HepG2 (cell line): Measurements from ENCODE around the gene PIK3R5.

Experiments
- ATF7 ChIP-seq, 2 experiments: fragments of 450-650 bp in 1 of 2; sonication (generic) in 1 of 2; formaldehyde crosslinking in 1 of 2; IDR thresholded peaks; 2 replicates each; pipeline versions ENCODE4 v1.4.0 to v1.6.1; 2016 to 2020; ENCODE audit warnings: antibody characterized with exemption in 1 of 2, mild to moderate bottlenecking in 1 of 2, missing genetic modification reagents in 1 of 2
- BRCA1 ChIP-seq: sonication (generic); formaldehyde crosslinking; IDR thresholded peaks from 2 replicates; pipeline ENCODE4 v1.4.0; 2020; ENCODE audit warnings: missing genetic modification reagents
- IRF2 ChIP-seq: IDR thresholded peaks from 2 replicates; pipeline ENCODE4 v1.6.1; 2018; ENCODE audit warnings: missing genetic modification reagents, missing compliant biosample characterization
- NFRKB ChIP-seq: fragments of 450-650 bp; IDR thresholded peaks from 2 replicates; pipeline ENCODE4 v1.6.1; 2017
- SIN3A ChIP-seq: IDR thresholded peaks from 2 replicates; pipeline ENCODE4 v1.6.1; 2011; ENCODE audit warnings: low read depth, mild to moderate bottlenecking, control low read depth, low read length, borderline replicate concordance
- SMC3 ChIP-seq: IDR thresholded peaks from 2 replicates; pipeline ENCODE4 v1.6.1; 2011; ENCODE audit warnings: low read length, improper control_type of control experiment
- SP1 ChIP-seq, 2 experiments: fragments of 450-650 bp in 1 of 2; sonication (generic) in 1 of 2; formaldehyde crosslinking in 1 of 2; IDR thresholded peaks; 2 replicates each; pipeline versions ENCODE4 v1.4.0 to v1.6.1; 2016 to 2020; ENCODE audit warnings: missing genetic modification reagents in 1 of 2
- SRF ChIP-seq: IDR thresholded peaks from 2 replicates; pipeline ENCODE4 v1.6.1; 2011; ENCODE audit warnings: mild to moderate bottlenecking, low read depth, low read length, moderate library complexity
- ZC3H4 ChIP-seq: sonication (generic); formaldehyde crosslinking; IDR thresholded peaks from 2 replicates; pipeline ENCODE4 v1.4.0; 2020; ENCODE audit warnings: missing genetic modification reagents, borderline replicate concordance
- ZNF709 ChIP-seq: sonication (generic); formaldehyde crosslinking; IDR thresholded peaks from 2 replicates; pipeline ENCODE4 v1.5.0; 2020; ENCODE audit warnings: mild to moderate bottlenecking, missing genetic modification reagents
- TF ChIP-seq, protein P1 (sequence below): sonication (generic); formaldehyde crosslinking; IDR thresholded peaks from 2 replicates; pipeline ENCODE4 v1.5.0; 2020; ENCODE audit warnings: mild to moderate bottlenecking, missing genetic modification reagents, moderate library complexity
- TF ChIP-seq, protein P2 (sequence below): IDR thresholded peaks from 2 replicates; pipeline ENCODE4 v1.6.1; 2012; ENCODE audit warnings: inconsistent platforms

DNA sequence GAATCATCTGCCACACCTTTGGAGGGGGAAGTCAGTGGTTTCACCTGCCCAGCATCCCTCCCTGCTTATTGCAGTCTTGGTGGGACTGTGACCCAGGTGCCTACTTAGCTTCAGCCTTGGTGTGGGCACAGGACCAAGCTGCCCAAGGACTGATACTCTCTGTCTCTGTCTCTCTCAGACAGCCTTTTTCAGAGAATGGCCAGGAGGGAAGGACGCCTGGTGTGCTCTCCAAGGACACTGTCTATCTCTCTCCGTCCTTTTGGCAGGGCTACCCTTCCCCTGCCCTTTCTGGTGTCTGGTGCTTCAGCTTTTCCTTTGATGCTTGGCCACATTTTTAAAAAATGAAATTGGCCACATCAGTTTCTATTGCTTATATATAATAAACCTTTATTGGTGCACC, 117.6 kb downstream of the PIK3R5 start:
- TF ChIP-seq IRF2 (CRISPR knock-in tag) (no peak), NFRKB (no peak), ZNF709 (CRISPR knock-in tag) (no peak), SIN3A (no peak), BRCA1 (no peak), SMC3 (no peak), ATF7 (IDR thresholded peaks at IDR 0.05) (no peak), ATF7 (CRISPR knock-in tag; IDR thresholded peaks at IDR 0.05) (no peak), SRF (no peak), ZC3H4 (no peak), SP1 (IDR thresholded peaks at IDR 0.05) (no peak), SP1 (CRISPR knock-in tag; IDR thresholded peaks at IDR 0.05) (no peak)
- TF ChIP-seq, protein P1, sequence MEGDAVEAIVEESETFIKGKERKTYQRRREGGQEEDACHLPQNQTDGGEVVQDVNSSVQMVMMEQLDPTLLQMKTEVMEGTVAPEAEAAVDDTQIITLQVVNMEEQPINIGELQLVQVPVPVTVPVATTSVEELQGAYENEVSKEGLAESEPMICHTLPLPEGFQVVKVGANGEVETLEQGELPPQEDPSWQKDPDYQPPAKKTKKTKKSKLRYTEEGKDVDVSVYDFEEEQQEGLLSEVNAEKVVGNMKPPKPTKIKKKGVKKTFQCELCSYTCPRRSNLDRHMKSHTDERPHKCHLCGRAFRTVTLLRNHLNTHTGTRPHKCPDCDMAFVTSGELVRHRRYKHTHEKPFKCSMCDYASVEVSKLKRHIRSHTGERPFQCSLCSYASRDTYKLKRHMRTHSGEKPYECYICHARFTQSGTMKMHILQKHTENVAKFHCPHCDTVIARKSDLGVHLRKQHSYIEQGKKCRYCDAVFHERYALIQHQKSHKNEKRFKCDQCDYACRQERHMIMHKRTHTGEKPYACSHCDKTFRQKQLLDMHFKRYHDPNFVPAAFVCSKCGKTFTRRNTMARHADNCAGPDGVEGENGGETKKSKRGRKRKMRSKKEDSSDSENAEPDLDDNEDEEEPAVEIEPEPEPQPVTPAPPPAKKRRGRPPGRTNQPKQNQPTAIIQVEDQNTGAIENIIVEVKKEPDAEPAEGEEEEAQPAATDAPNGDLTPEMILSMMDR (CRISPR knock-in tag), result no peak
- TF ChIP-seq, protein P2, sequence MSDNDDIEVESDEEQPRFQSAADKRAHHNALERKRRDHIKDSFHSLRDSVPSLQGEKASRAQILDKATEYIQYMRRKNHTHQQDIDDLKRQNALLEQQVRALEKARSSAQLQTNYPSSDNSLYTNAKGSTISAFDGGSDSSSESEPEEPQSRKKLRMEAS, result no peak
